ENCODE results near the gene PI16. TPM values are rescaled to one million over a fixed set of nuclear protein-coding genes. Genes with fewer than 3 reads are reported as not detected.

The PI16 gene
- total and polyA plus RNA-seq, 4 donors = 0.12 to 0.25 (median 0.24) TPM; not detected in 1

GRCh38 chr6:36916126-36916525 lies 38.4 kb upstream of the PI16 start:
- no peaks in the 10 kb centered on the region for H3K27me3 ChIP-seq (ENCODE audit: control insufficient read depth in 4 of 4, insufficient read depth in 4 of 4, low read length in 3 of 4)

More at GRCh38 chr6:36916126-36916525, 38.4 kb upstream of the PI16 start:
- no peak for DNase-seq (ENCODE audit: low spot score)
- peaks cover 6 to 52% (median 27%) of the 10 kb centered on the region in 4 donors for H3K36me3 ChIP-seq (ENCODE audit: control insufficient read depth in 4 of 4, insufficient read depth in 3 of 4, low read depth in 1 of 4, low read length in 3 of 4)
- no peak for TF ChIP-seq RXRA (IDR thresholded peaks at IDR 0.05)
- no peak for TF ChIP-seq HNF4A (conservative IDR thresholded peaks at IDR 0.05)
- TF ChIP-seq GABPA (IDR thresholded peaks at IDR 0.05 in 1 of 2, conservative IDR thresholded peaks at IDR 0.05 in 1 of 2) = no peak
- no peak for TF ChIP-seq TAF1 (conservative IDR thresholded peaks at IDR 0.05)
- no peak for TF ChIP-seq MAX (IDR thresholded peaks at IDR 0.05)
- no peak for TF ChIP-seq ATF3 (IDR thresholded peaks at IDR 0.05)
- no peak for TF ChIP-seq JUND (IDR thresholded peaks at IDR 0.05)
- no peak for TF ChIP-seq NR2F2 (IDR thresholded peaks at IDR 0.05)
- TF ChIP-seq ZBTB33 (IDR thresholded peaks at IDR 0.05) = no peak
- TF ChIP-seq FOXA1 (IDR thresholded peaks at IDR 0.05) = no peak
- TF ChIP-seq CTCF (IDR thresholded peaks at IDR 0.05; ENCODE audit: low read depth, low read length, missing input control) = no peak
- TF ChIP-seq REST (IDR thresholded peaks at IDR 0.05) = no peak
- no peak for TF ChIP-seq FOXA2 (IDR thresholded peaks at IDR 0.05)
- no peak for TF ChIP-seq YY1 (IDR thresholded peaks at IDR 0.05)
- 93% methylated on average over 2 of the region's 2 CpGs for WGBS
- peaks cover 0 to 10% (median 6%) of the 10 kb centered on the region in 4 donors for H3K4me1 ChIP-seq (ENCODE audit: control insufficient read depth in 4 of 4, insufficient read depth in 4 of 4, low read length in 3 of 4)
- no peak overlapping the region for H3K27ac ChIP-seq (ENCODE audit: low read depth in 1 of 2, low read length in 2 of 2)
- H3K4me3 ChIP-seq (ENCODE audit: low read depth in 1 of 3, low read length in 3 of 3) = no peak overlapping the region
- no peaks in the 10 kb centered on the region for H3K9me3 ChIP-seq (ENCODE audit: control insufficient read depth in 4 of 4, low read length in 3 of 4)
- H3K9ac ChIP-seq (ENCODE audit: low read depth in 1 of 2, low read length in 2 of 2) = no peak overlapping the region
